ENCODE measurements around the gene OAT.

The OAT gene

DNA sequence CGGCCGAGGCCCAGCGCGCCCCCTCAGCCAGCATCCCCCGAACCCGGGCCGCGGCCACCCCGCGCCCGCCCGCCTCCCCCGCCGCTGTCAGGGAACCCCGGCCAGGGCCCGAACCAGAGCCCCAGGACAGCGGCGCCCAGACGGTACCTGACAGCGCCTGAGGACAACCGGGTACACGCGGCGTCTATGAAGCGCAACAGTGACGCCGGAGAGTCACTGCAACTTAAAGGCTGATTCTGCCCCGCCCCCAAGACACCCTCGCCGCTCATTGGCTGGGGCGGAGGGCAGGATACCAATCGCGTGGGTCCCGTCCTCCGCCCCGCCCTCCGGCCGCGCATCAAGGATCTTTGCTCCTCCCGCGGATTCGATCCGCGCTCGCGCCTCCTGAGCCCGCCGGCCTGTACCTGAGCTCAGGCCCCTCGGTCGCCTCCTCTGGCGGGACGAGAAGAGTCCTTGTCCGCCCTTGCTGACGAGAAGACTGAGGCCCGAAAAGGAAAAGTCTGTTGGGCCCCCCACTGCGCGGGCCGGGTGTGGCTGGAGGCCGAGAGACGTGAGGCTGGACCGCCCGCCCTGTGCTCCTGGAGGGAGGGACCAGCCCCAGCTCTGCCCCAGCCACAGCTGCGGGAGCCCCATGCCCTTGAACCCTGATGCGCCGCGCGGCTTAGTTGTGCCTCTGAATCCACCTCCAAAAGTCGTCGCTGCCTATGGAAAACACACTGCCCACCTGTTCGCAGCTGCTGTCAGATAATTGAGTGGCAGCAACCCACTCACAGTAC is at the start of gene OAT:
Gene OAT (minus strand): TSS at position 198 of the 776 bp plus-strand sequence. CDS start 6,752 bp downstream, outside the sequence.
- DNase-seq, result peak; percentile 96

DNA sequence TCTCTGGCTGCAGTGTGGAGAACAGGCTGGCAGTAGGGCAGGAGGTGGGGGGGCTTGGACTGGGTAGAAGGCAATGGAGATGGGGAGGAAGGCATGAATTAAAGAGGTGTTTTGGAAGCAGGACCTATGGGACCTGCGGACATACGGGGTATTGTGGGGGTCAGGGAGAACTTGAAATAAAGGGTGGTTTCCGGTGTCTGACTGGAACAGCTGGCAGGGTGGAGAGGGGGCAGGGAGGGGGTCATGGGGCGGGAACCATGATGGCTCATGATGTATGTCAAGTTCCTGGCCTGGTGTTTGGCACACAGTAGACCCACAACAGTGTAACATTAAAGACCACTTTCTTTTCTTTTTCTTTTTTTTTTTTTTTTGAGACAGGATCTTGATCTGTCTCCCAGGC is 48.4 kb upstream of the OAT start:
- no peak for DNase-seq

DNA sequence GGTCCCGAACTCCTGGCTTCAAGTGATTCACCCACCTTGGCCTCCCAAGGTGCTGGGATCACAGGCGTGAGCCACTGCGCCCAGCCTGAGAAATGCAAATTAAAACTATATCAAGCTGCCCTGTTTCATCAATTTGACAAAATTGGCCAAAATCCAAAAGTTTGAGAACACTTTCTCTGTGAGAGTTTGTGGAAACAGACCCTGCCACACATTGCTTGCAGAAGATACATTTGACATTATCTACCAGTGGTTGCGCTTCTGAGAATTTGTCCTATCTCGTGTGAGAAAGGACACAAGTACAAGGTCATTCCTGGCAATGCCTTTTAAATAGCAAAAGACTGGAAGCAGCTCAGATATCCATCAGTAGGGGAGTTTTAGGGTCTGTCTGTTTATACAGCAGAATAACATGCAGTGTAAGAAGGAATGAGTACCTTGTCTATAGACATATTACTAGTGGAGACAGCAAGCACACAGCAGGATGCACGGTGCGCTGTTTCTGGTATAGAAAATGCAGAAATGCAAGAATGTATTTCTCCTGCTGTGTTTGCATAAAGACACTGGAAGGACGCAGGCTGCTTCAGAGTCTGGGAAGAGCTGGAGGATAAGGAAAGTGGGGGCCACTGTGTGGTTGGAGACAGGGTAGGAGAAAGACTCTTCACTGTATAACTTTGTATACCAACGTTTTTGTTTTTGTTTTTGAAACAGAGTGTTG is 47.2 kb upstream of the OAT start:
- no peak for DNase-seq

DNA sequence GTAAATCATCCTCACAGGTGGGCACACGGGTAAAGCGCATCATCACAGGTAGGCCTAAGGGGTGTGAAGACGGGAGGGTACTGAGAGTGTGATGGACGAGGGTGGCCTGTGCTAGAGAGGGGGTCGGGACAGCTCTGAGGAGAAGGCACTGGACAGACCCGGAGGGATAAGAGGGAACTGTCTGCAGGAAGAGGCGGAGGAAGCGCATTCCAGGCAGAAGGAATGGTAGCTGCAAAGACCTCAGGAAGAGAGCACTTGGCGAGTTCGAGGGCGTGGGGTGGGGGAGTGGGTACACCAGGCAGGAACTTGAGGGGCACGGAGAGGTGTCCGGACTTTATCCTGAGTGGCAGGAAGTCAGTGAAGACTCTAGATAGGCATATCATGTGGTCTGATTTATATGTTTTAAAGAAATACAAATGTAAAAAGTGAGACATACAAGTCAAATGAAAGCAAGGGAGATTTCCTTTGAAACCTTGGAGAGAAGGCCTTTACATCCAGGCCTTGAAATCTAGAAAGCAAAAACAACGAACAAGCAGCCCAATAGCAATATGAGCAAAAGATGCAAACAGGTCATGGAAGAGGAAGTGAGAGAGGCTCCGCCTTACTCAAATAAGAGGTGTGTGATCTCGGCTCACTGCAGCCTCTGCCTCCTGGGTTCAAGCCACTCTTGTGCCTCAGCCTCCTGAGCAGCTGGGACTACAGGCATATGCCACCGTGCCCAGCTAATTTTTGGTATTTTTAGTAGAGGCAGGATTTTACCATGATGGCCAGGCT is 46.5 kb upstream of the OAT start:
- DNase-seq, result no peak

DNA sequence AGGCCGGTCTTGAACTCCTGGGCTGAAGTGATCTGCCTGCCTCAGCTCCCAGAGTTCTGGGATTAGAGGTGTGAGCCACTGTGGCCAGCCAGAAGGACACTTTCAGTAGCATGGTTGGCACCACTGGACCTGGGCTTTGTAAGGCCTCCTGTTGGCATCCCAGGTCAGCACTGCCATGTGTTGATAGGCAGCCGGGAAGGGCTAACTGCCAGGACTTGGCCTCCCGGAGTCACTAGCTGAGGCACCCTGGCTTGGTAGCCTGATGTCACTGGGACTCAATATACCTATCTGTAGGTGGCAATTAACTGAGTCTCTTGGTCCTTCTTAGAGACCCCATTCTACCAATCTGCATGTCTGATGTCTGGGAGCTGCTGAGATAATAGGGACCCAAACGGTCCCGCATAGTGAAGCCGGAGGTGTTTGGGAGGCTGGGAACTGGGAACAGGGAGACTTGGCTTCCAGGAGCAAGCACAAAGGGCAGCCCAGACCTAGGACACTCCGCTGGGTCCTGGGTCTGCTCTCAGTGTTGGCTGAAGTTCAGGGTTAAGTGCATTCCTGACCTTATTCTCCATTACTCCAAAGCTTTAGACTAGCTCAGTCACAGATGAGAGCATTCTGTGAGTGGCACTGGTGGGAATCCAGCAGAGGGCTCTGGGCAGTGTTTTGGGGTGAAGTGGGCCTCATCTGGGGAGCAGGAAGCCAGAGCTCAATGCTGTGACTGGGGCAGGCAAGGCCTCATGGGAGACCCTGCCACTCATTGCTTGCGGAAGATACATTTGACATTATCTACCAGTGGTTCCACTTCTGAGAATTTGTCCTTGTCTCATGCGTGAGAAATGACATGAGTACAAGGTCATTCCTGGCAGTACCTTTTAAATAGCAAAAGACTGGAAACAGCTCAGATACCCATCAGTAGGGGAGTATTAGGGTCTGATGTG is 45.6 kb upstream of the OAT start:
- DNase-seq, result no peak

DNA sequence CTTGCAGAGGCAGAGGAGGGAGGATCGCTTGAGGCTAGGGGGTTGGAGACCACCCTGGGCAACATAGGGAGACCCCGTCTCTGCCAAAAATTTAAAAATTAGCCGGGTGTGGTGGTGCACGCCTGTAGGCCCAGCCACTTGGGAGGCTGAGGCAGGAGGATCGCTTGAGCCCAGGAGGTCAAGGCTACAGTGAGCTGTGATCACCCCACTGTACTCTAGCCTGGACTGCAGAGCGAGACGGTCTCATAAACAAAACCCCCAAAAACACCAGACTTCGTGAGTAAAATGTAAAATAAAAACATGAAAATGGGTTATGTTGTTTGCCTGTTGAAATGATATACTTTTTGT is 43.6 kb upstream of the OAT start:
- no peak for DNase-seq

DNA sequence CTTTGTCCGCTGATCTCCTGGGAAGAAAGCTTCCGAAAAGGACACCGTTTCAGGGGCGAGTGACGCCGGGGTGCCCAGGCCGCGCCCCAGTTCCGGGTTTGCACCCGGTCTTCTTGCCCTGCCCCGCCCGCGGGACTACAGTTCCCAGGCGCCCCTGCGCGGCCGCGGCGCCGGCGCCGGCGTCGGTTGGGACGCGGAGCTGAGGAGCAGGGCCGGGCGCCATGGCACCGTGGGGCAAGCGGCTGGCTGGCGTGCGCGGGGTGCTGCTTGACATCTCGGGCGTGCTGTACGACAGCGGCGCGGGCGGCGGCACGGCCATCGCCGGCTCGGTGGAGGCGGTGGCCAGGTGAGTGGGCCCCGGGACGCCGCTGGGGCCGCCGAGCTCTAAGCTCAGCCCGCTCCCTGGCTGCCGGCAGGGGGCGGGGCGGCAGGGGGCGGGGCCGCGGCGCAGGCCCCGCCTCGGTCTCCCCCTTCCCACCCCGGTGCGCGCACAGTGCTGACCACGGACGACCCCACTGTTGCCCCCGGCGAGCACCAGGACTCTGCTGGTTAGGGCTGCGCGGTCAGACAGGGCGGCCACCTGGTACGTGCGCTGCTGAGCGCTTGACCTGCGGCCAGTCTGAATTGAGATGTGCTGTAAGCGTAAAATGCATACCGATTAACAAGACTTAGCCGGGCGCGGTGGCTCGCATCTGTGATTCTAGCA is 43.1 kb upstream of the OAT start, which contains the start of gene LHPP:
Gene LHPP (plus strand): TSS at position 182 of the 706 bp plus-strand sequence. CDS start 40 bp downstream, at position 222.
- peak; percentile 90 for DNase-seq

DNA sequence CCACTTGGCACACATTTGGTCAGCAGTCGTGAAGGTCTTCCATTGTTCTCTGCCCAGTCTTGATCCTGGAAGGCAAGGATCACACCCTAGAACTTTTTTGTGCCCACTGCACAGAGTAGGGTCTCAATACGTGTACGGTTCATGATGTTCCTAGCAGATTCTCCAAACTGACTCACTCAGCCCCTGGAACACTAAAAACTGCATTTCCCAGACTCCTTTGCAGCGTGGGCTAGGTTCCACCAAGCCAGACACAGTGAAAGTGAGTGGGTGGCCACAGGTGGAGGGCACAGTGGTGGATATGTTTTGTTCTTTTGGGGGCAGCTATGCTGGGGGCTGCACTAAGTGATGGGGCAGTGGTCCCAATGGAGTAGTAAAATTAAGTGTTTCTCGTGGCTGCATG is 41.4 kb upstream of the OAT start:
- no peak for DNase-seq

DNA sequence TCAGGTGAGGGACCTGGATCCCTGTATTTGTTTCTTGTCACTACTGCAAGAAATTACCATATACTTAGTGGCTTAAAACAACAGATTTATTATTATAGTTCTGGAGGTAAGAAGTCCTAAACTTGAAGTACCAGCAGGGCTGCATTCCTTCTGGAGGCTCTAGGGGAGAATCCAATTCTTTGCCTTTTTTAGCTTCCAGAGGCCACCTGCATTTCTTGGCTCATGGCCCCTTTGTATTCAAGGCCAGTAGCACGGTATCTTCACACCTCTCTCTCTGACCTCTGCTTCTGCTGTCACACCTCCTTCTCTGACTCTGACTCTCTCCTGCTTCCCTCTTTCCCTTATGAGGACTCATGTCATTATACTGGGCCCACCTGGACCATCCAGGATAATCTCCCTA is 40.7 kb upstream of the OAT start:
- no peak for DNase-seq

DNA sequence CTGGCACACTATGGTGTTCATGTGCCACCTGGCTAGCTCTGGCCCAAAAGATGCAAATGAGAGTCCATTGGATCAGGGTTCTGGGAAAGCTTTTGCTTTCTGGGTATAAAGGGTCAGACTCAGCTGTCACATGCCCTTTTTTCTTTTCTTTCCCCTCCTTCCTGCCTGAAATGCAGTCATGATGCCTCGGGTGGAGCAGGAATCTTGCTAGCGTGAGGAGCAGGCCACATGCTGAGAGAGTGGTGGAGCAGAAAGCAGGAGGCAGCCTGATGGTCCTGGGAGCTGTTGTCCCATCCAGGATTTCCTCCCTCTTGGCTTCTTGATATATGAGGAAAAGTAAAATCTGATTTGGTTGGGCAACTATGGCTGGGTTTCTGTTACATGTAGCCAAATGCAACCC is 40.2 kb upstream of the OAT start:
- no peak for DNase-seq

DNA sequence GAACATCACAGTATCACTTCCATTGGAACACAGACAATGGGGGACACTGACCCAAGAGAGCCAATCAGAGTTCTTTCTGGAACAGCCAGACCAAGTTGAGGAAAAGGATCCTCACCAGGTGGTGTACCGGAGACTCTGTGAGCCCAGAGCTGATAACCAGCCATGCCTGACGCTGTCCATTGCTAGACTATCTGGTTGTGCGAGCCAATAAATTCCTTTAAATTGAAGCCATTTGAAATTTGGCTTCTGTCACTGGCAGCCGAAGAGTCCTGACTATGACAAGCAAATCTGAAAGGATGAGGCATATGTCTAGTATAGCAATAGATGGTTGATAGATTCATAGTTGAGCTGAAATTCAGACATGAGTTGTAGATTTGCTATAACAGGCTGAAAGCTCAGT is 39.8 kb upstream of the OAT start:
- no peak for DNase-seq

DNA sequence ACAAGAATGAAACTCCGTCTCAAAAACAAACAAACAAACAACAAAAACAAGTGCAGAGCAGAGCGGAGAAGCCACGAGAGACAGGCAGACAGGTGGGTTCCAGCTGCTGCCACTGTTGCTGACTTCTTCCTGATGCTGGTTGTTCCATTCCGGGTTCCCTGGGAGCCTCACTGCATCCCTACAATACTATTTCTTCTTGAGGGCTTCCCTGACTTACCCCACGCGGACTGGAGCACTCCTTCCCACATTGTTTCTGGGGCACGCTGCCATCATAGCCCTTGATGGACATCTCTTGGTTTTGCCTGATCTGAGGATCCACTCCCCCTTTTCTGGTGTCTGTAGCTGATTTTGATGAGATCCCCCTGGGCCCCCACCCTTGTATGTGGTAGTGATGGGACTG is 36.7 kb upstream of the OAT start:
- DNase-seq, result no peak

DNA sequence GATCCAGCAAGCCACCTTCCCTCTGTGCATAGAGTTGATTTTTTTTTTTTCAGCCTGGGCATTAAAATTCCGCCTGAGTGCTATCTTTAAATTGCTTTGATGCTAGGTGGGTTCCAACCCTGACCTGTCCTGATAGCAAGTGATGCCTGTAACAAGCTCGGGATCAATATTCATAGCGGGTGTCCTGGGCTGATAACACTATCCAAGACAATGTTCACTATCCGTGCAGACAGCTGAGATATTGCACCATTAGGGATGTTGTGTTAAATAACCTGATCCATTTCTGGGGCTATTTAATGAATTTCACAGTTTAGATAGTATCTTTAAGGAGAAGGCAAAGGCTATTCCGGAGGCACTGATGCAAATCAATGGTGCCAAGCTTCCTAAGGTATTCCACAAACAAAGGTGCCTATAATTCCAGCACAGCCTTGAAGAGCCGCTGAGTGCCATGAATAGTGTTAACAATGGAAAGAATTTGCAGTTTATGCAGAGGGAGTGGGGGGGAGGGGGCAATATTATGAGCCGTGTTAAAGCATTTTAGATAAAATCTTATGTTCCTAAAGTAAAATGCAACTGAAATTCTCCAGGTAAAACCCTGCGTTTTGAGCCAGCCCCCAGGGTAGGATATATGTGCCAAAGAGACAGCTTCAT is 35.4 kb upstream of the OAT start:
- no peak for DNase-seq

DNA sequence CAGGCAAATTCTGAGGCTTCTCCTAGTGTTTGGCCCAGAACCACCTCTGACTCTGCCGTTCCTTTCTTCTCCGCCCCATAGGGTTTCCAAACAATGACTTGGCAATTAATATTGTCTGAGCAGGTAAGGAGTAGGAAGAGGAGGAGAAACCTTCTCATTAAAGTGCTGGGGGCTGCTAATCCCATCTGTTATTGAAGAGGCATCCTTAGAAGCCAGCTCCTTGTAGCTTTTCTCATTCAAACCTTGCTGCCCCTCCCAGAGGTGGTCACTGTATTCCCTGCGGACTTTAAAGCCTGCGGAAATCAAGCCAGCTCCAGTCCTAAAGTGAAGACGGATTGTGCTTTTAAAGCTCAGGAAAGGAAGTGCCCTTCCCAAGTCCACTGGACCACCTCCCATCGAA is 32.6 kb upstream of the OAT start:
- DNase-seq, result no peak

DNA sequence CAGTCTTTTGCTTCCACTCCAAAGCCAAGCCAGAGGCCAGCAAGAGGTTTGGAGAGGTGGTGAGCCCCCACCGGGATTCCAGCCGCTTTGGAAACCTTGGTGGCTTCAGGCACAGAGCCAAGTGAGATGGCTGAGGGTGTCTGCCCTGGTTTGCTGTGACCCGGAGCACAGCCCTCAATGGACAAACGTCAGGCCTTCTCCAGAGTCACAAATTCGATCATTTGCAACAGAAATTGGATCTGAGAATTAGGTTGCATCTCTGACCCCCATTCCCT is 32.0 kb upstream of the OAT start:
- no peak for DNase-seq

DNA sequence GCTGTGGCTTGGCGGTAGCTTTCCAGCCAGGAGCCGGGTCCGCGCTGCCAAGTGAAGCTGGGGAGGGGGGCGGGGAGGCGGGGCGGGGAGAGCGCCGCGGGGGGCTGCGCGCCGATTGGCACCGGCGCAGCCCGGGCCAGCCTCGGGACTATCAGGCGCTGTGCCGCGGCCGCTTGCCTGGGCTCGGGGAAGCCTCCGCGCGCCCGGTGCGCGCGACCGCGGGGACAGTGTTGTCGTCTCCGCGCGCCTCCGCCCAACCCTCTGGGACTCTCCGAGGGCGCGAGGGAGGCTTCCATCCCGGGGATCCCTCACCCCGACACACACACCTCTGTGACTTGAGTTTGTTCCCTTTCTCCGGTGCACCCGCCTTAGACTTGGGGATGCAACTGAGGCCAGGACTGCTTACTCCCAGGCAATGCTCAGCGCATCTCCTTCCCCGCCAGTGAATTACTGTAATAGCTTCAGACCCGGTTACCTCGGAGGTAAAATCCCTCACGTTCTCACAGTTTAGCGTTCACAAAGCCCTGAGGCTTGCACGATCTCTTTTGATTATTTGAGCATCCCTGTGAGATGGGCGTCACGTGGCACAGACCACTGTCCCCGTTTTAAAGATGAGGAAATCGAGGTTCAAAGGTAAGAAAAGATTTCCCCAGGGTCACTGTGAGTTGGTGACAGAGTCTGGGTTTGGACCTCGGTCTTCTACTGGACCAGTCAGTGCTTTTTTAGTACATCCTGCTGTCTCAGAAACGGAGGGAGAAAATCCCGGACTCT is 31.5 kb upstream of the OAT start, which contains the start of gene NKX1-2:
Gene NKX1-2 (minus strand): TSS at position 24 of the 771 bp plus-strand sequence. CDS start 92 bp downstream, outside the sequence.
- no peak for DNase-seq

DNA sequence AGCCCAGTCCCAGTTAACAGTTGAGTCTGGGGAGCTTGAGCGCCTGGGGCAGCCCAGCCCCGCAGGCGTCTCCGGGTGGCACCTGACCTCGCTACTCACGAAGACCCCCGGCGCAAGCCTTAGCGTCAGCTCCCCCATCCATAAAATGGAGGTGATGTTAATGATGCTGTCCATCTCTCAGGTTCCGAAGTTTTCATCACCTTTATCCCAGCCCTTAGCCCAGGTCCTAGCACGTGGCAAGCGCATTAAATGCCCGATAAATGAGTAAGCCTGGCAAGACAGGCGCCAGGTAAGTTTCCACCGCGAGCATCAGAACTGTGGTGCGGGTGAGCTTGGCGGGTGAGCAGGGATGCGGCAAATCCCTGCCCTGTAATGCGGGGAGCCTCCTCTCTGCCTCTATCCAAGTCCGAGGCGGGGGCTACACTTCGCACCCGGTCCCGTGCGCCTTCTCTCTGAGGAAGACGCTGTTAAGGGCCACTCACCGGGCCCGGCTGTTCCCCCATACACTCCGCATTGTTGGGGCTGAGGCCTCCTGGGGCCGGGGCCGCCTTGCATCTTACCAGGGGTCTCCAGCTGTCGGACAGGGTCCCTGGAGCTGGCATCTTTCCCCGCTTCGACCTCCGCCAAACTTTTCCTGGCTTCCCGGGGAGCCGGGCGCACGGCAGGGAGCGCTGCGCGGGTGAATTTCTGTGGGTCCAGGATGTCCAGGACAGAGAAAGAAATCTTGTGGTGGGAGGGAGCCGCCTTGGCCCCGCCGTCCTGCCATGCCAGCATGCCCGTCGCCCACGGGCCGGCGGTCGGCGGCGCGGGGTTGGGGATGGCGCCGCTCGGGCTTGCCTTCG is 30.7 kb upstream of the OAT start:
- DNase-seq, result no peak

DNA sequence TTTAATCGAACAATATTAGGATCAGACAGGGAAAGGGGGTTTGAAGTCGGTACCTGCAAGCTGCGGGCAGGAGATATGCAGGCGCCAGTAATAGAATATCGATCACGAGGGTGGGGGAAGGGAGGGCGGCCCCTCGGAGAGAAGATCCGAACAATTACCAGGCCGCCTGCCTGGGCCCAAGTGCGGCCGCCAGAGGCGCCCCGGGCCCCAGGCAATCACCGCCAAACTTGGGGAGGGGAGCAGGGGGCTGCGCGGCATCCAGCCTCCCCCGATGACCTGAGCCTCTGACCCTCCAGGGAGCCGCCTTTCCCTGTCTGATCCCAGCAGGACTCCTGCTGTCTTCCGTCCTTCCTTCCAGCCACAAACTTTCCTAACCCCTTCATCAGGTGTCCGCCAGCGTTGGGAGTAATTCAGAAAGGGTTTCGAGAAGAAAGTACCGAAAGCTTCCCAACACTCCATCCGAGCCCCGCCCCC is 30.0 kb upstream of the OAT start:
- DNase-seq, result no peak

DNA sequence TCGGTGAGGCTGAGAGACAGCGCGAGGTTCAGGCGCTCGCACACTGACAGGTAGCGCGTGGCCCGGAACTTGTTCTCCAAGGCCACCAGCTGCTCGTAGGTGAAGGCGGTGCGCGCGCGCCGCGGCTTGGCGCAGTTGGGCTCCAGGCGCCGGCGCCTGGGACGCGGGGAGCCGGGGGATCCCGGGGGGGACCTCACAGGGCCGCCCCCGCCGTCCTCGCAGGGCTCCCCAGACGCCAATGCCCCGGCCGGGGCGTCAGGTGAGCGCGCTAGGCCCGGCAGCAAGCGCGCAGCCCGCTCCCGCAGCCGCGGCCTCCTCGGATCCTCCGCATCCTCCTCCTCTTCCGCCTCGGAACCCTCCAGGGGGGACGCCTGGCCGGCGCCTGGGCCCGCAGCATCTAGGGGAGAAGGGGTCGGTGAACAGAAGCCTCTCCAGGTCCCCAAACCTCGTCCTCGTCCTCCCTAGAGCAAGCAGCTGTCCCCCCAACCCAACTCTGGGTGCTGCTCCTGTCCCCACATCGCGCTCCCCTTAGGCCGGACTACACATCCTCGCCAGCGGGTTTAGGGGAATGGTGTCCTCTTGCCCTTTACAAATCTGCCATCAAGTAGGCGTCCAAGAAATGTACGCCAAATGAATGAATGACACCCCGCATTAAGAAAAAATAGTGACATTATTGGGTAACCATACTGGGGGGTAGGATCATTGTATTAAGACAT is 29.2 kb upstream of the OAT start:
- no peak for DNase-seq

Data from right hindlimb (tissue), 1 donor.